ENCODE measurements around the gene MIER2. TPM values are rescaled to one million over a fixed set of nuclear protein-coding genes. Genes with fewer than 3 reads are reported as not detected.
"Not testable (repeated sequence)": the region's sequence is repeated elsewhere in the genome, so short reads cannot be mapped to it uniquely, and the experiment has no call there.

The MIER2 gene
- total RNA-seq, 1 experiment from 2014 or later = 40.1 TPM

GRCh38 chr19:275000-275399 is 69.6 kb downstream of the MIER2 start:
- Mint-ChIP-seq H3K27me3 (ENCODE audit: insufficient read depth, unreplicated experiment) (peaks cover 3% of the 10 kb centered on the region), H3K27ac (ENCODE audit: unreplicated experiment) (no peak overlapping the region), H3K9me3 (ENCODE audit: unreplicated experiment) (no peaks in the 10 kb centered on the region), H3K36me3 (ENCODE audit: insufficient read depth, unreplicated experiment) (no peaks in the 10 kb centered on the region), H3K4me3 (ENCODE audit: unreplicated experiment) (no peak overlapping the region), H3K4me1 (ENCODE audit: low read depth, unreplicated experiment) (no peaks in the 10 kb centered on the region)
- no TSS peak for BruUV-seq (replicated peaks)
- CTCF ChIA-PET = no interaction called here
- no peak for DNase-seq
- Histone ChIP-seq H3K9me3 (no peaks in the 10 kb centered on the region), H3K36me3 (ENCODE audit: control insufficient read depth, insufficient read depth, low read length) (no peaks in the 10 kb centered on the region), H3K27me3 (replicated peaks; ENCODE audit: control insufficient read depth, insufficient read depth, low read length) (no peaks in the 10 kb centered on the region), H3K4me3 (ENCODE audit: low read depth, low read length) (no peak overlapping the region), H3K4me1 (no peaks in the 10 kb centered on the region)
- intact Hi-C loops (cut with micrococcal nuclease; ENCODE audit: unreplicated experiment) = no loop called here
- TF ChIP-seq CTCF (IDR thresholded peaks at IDR 0.05; ENCODE audit: insufficient read depth in 1 of 2, low read depth in 1 of 2, low read length in 1 of 2, severe bottlenecking in 1 of 2, unreplicated experiment in 1 of 2) = no peak
- POLR2A ChIA-PET = no interaction called here

GRCh38 chr19:273393-273792 is 71.2 kb downstream of the MIER2 start:
- no peak for DNase-seq
- intact Hi-C loops (cut with micrococcal nuclease; ENCODE audit: unreplicated experiment) = no loop called here
- BruUV-seq (replicated peaks) = no TSS peak

GRCh38 chr19:271856-272255 is 72.7 kb downstream of the MIER2 start:
- H3K9me3 Mint-ChIP-seq (ENCODE audit: unreplicated experiment) = no peaks in the 10 kb centered on the region
- Histone ChIP-seq H3K4me1 (no peaks in the 10 kb centered on the region), H3K9me3 (no peaks in the 10 kb centered on the region), H3K4me3 (ENCODE audit: low read depth, low read length) (no peak overlapping the region), H3K36me3 (ENCODE audit: control insufficient read depth, insufficient read depth, low read length) (no peaks in the 10 kb centered on the region), H3K27me3 (replicated peaks; ENCODE audit: control insufficient read depth, insufficient read depth, low read length) (no peaks in the 10 kb centered on the region)
- no peaks in the 10 kb centered on the region for H3K36me3 Mint-ChIP-seq (ENCODE audit: insufficient read depth, unreplicated experiment)
- CTCF ChIA-PET = no interaction called here
- TF ChIP-seq CTCF (IDR thresholded peaks at IDR 0.05; ENCODE audit: insufficient read depth in 1 of 2, low read depth in 1 of 2, low read length in 1 of 2, severe bottlenecking in 1 of 2, unreplicated experiment in 1 of 2) = no peak
- intact Hi-C loops (cut with micrococcal nuclease; ENCODE audit: unreplicated experiment) = no loop called here
- no peak overlapping the region for H3K27ac Mint-ChIP-seq (ENCODE audit: unreplicated experiment)
- peaks cover 9% of the 10 kb centered on the region for H3K27me3 Mint-ChIP-seq (ENCODE audit: insufficient read depth, unreplicated experiment)
- H3K4me3 Mint-ChIP-seq (ENCODE audit: unreplicated experiment) = no peak overlapping the region
- no peak for DNase-seq
- BruUV-seq (replicated peaks) = no TSS peak
- H3K4me1 Mint-ChIP-seq (ENCODE audit: low read depth, unreplicated experiment) = no peaks in the 10 kb centered on the region
- POLR2A ChIA-PET = no interaction called here

More at GRCh38 chr19:273393-273792, 71.2 kb downstream of the MIER2 start:
- peaks cover 8% of the 10 kb centered on the region for H3K27me3 Mint-ChIP-seq (ENCODE audit: insufficient read depth, unreplicated experiment)
- H3K4me1 Mint-ChIP-seq (ENCODE audit: low read depth, unreplicated experiment) = no peaks in the 10 kb centered on the region
- H3K36me3 ChIP-seq (ENCODE audit: control insufficient read depth, insufficient read depth, low read length) = no peaks in the 10 kb centered on the region
- TF ChIP-seq CTCF (IDR thresholded peaks at IDR 0.05; ENCODE audit: insufficient read depth in 1 of 2, low read depth in 1 of 2, low read length in 1 of 2, severe bottlenecking in 1 of 2, unreplicated experiment in 1 of 2) = no peak
- H3K27ac Mint-ChIP-seq (ENCODE audit: unreplicated experiment) = no peak overlapping the region
- H3K27me3 ChIP-seq (replicated peaks; ENCODE audit: control insufficient read depth, insufficient read depth, low read length) = no peaks in the 10 kb centered on the region
- H3K4me3 Mint-ChIP-seq (ENCODE audit: unreplicated experiment) = no peak overlapping the region
- H3K9me3 Mint-ChIP-seq (ENCODE audit: unreplicated experiment) = no peaks in the 10 kb centered on the region
- ChIA-PET POLR2A (no interaction called here), CTCF (no interaction called here)
- no peaks in the 10 kb centered on the region for H3K36me3 Mint-ChIP-seq (ENCODE audit: insufficient read depth, unreplicated experiment)
- H3K4me1 ChIP-seq = no peaks in the 10 kb centered on the region
- no peak overlapping the region for H3K4me3 ChIP-seq (ENCODE audit: low read depth, low read length)
- no peaks in the 10 kb centered on the region for H3K9me3 ChIP-seq

- BruUV-seq (replicated peaks); H3K9me3 Mint-ChIP-seq (ENCODE audit: unreplicated experiment); H3K36me3 ChIP-seq (ENCODE audit: control insufficient read depth, insufficient read depth, low read length); H3K27ac Mint-ChIP-seq (ENCODE audit: unreplicated experiment); H3K4me3 Mint-ChIP-seq (ENCODE audit: unreplicated experiment); H3K4me3 ChIP-seq (ENCODE audit: low read depth, low read length); CTCF ChIA-PET; POLR2A ChIA-PET; H3K27me3 Mint-ChIP-seq (ENCODE audit: insufficient read depth, unreplicated experiment); H3K9me3 ChIP-seq; H3K4me1 Mint-ChIP-seq (ENCODE audit: low read depth, unreplicated experiment); H3K36me3 Mint-ChIP-seq (ENCODE audit: insufficient read depth, unreplicated experiment); H3K4me1 ChIP-seq; H3K27me3 ChIP-seq (replicated peaks; ENCODE audit: control insufficient read depth, insufficient read depth, low read length); intact Hi-C loops (cut with micrococcal nuclease; ENCODE audit: unreplicated experiment); DNase-seq: not testable (repeated sequence)
These were observed 73.8 kb downstream of the MIER2 start for GRCh38 chr19:270766-271318.

Data from Caco-2 (cell line).